GM21825 (cell line): ENCODE measurements around the gene DNAJB14.

ENCODE experiments used
- ATAC-seq: cut with Tn5 transposase; IDR thresholded peaks from one replicate; pipeline ENCODE4 v1.9.1; 2021; ENCODE audit warnings: mild to moderate bottlenecking, moderate library complexity; ENCODE audit not compliant: unreplicated experiment

DNAJB14 gene

DNA sequence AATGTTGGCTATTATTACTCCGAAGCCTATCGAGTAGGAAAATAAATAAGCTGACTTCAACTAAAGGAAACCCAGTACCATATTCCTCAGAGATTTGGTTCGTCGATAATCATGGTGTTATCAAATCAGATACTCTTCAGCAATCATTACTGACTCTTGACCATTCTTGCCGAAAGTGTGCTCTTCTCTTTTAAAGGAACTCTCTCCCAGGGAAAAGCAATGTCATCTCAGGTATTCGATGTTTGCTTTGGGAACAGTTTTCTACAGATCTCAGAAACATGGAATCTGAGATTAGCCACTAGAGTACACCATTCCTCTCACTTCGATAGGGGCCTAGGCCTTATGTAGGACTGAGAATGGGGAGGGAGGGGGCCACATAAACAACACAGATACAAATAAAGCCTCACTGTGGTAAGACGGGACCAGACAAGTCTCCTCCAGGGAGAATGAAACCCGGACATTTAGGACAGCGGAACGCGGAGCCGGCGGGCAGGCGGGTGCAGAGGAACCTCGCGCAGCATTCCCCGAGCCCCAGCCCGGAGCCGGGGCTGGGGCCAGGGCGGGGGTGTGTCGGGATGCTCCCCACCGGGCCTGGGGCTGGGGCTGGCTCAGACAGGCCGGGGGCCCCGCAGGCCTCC lies 581 bp downstream of the DNAJB14 start:
- ATAC-seq: peak; percentile 3

DNA sequence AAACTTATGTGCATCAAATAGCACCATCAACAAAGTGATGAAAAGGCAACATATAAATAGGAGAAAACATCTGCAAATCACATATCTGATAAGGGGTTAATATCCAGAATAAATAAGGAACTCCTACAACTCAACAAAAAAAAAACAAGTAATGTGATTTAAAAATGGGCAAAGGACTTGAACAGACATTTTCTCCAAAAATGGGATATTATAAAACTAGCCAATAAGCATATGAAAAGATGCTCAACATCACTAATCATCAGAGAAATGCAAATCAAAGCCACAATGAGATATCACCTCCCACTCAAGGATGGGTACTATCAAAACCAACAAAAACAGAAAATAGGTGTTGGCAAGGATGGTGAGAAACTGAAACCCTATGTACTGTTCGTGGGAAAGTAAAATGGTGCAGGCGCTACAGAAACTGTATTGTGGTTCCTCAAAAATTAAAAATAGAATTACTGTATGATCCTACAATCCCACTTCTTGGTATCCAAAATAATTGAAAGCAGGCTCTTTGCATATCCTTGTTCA lies 2.4 kb downstream of the DNAJB14 start:
- no peak for ATAC-seq

DNA sequence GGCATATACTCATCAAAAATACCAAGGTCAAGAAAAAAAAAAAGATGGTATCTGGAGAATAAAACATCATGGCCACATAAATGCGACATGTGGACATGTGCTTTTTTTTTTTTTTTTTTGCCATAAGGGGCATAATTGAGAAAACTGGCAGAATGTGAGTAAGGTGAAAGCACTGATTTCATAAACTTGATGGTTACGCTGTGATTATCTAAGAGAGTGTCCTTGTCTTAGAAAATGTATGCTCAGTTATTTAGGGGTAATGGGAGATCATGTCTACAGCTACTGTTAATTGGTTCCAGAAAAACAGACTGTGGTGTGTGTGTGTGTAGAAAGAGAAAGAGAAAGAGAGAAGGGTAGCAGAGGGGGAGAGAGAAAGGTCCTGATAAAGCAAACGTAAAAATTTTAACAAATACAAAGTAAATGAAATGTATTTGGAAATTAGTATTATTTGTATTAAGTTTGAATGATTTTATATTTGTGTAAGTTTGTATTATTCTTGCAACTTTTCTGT lies 8.1 kb downstream of the DNAJB14 start:
- no peak for ATAC-seq

DNA sequence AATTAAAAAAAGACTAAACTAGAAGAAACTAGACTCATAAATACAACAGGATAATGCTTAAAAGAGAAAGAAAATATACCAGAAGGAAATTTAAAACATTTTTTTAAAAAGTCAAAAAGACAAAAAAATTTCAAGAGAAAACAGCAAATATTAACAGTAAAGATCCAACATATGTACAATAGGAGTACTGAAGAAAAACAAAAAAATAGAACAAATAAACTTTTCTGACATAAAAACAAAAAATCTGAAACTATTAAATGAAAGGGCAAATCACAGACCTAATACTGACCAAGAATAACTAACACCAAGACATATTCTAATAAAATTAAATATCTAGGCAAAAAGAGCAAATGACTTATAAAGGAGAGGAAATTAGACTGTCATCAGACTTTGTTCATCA lies 11.5 kb downstream of the DNAJB14 start:
- ATAC-seq: no peak

DNA sequence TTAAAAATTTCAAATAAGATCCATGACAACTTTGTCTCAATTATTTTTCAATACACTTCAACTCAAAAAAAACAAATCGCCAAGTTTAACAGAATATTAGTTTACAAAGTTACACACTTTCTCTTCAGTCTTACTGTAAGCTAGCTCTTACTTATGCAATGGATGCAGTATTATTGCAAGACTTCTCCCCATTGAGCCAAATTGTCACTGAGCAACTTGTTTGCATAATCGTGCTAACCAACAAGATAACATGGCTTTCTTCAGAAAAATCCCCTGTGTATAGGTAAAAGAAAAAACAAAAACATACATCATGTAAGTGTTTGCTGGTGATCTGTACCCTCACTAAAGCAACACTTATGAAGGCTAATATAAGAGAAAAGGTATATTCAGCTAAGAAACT lies 18.9 kb downstream of the DNAJB14 start:
- ATAC-seq: no peak

DNA sequence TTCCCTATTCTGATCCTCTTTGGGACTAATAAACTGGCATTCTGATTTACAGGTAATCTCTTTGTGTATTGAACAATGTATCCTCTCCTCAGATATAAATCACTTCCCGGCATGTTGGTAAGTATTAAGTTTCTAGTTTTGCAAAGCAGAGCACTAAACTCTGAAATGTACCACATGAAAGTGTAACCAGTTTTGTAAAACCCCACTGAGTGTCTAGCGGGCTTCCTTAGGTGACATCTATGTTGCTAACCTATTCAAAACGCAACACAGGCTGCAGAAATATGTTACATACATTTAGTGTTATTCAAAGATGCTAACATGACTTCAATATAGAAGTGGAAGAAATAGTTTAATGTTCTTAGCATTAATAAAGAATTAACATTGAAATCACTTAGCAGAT lies 25.2 kb downstream of the DNAJB14 start:
- no peak for ATAC-seq

DNA sequence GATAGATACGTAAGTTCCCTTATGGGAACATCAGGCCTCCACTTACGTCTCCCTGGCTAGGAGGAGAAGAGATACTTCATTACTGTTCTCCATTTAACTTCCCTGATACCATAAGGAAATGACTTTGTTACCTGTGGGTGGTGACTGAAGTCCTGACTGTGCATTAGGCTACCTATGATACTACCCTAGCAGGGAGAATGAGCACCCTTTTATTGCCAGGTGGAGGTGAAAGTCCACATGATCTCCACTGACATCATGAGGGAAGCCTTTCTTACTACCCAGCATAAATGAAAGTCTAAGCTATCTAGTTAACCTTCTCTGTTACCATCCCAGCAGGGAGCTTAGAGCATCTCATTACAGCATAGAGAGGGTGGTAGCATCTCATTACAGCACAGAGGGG lies 27.8 kb downstream of the DNAJB14 start:
- no peak for ATAC-seq

DNA sequence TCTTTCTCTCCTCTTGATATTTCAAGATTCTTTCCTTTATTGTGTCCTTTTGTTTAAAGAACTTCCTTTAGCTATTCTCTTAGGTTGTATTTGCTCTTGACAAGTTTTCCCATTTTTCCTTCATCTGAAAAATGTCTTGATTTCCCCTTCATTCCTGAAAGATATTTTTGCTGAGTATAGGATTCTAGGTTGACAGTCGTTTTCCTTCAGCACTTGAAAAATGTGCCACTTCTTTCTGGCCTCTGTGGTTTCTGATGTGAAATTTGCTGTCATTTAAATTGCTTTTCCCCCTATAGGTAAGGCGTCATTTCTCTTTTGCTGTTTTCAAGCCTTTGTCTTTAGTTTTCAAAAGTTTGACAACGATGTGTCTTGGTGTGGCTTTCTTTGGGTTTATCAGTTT lies 28.8 kb downstream of the DNAJB14 start:
- ATAC-seq: no peak

DNA sequence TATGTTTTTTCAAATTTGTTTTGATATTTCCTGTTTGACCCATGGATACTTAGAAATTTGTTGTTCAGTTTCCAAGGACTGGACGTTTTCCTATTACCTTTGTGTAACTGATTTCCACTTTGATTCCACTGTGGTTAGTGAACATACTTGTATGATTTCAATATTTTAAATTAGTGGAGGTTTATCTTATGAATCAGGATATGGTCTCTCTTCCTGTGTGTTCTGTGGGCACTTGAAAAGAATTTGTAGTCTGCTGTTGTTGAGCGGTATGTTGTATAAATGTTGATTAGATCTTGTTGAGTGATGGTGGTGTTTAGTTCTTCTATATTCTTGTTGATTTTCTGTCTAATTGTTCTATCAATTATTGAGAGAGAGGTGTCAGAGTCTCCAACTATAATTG lies 31.0 kb downstream of the DNAJB14 start:
- no peak for ATAC-seq

DNA sequence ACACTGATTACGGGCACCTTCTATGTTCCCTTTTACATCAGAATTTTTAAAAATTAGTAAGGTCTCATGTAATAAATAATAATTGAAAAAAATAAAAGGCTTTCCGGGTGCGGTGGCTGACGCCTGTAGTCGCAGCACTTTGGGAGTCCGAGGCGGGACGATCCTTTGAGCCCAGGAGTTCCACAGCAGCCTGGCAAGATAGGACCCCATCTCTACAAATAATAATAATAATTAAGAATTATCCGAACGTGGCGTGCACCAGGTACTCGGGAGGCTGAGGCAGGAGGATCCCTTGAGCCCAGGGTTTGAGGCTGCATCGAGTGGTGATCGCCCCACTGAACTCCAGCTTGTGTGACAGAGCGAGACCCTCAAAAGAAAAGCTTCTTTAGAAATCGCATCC lies 51.4 kb downstream of the DNAJB14 start:
- ATAC-seq: no peak

DNA sequence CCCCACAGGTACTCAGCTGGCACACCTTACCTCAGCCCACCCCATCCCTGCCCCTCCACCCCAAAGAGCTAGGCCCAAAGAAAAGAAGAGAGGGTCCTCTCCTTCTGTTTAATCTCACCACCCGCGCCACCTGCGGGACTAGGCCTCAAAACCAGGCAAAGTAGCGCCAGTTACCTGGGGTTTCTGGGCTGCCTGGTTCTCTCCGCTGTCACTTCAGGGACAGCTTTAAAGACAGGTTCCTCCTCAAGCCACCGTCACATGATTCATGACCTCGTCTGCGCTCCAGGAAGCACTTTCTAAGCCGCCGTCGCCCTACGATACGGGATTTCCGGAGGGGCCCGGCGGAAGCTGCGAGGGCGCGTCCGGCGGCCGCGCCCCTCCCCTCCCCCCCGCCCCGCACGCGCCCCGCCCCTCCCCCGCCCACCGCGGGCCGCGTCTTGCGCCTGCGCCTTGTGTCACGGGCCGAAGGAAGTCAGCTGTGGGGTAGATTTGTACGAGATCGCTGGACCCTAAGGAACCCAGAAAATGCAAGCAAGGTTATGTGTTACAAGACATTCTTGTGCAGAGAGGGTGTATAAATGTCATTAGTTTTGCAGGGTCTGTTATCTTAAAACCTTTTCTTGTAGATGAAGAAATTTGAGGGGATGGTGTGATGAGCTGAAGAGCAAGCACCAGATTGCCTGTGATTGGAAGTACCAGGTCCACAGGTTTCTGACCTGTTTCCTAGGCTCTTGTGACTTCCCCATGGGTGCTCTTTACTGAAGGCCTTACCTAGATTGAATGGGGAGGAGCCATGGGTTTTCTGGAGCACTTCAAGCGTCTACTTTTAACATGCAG lies 52.0 kb downstream of the DNAJB14 start, which contains the start of gene LAMTOR3:
LAMTOR3 (minus strand) TSS at position 267 of the 837 bp plus-strand sequence. CDS start 464 bp downstream, outside the sequence.
- ATAC-seq: peak; percentile 99

DNA sequence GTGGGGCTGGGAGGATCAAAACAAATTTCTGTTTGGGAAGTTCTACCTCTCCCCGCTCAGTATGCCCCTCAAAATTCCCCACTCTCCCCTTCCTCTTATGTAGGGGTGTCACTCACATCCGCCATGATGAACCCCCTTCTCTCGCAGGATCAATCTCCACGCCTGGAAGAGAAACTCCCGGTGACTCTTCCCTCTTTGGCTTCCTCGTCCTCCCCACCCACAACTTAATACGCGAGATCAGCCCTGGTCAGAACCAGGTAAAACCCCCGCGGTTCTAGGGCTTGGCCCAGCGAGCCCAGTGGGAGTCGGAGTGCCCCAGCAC lies 52.6 kb downstream of the DNAJB14 start:
- no peak for ATAC-seq

DNA sequence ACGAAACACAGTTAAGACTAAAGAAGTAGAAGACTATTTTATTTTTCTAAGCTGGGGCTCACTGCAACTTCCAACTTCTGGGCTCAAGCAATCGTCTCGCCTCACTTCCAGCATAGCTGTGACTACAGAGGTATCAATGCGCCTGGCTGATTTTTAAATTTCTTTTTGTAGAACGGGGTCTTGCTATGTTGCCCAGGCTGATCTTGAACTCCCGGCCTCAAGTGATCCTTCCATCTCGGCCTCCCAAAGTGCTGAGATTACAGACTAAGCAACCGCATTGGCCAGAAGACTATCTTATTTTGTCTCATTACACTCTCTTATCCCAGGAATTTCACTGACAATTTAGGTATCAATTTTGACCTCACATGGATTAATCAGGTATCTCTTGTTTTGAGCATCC lies 53.4 kb downstream of the DNAJB14 start:
- no peak for ATAC-seq

DNA sequence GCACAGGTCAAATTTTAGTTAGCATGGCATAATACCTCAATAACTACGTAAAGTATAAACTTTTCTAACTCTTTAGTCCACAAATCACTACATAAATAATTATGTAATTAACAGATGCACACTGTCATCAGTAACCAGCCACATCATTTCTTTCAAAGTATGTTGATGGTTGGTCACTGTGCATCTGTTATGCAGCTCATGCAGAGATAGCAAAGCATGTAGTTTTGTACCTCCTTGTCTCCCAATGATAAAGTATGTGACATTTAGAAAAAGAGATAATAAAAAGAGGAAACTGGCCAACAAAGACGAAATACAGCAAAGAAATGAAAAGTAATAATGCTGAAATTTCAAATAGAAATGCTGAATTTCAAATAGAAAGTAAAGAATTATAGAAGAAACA lies 55.1 kb downstream of the DNAJB14 start:
- no peak for ATAC-seq

DNA sequence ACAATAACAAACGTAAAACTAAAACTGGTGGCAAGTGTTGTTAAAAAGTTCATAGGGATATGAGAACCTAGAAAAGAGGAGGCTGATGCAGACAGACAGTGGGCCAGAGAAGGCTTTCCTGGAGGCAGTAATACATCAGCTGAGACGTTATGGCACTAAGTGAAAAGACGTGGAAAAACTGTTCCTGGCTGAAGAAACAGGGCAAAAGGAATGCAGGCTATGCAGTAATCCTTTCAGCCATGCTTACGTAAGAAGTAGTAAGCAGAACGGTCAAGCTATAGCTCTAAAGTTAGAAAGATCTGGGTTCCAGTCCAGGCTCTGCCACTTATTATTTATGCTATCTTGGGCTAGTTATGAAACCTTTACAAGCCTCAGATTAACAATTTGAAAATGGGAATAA lies 58.6 kb downstream of the DNAJB14 start:
- ATAC-seq: no peak

DNA sequence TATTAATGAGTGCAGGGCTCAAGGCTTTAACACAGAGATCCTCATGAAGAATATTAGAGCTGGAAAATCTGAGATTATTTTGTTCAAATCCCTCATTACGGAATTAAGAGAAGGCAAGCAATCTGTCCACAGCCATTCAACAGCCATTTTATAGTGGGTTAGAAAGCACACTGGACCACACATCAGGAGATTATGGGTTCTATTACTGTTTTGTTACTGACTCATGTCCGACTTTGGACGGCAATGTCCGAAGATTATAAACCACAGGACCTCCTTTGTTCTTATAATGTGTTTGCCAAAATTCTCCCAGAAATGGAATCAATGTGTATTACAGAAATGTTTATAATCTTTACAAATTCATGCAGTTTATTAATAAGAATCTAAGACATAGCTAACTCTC lies 60.3 kb downstream of the DNAJB14 start:
- ATAC-seq: no peak

DNA sequence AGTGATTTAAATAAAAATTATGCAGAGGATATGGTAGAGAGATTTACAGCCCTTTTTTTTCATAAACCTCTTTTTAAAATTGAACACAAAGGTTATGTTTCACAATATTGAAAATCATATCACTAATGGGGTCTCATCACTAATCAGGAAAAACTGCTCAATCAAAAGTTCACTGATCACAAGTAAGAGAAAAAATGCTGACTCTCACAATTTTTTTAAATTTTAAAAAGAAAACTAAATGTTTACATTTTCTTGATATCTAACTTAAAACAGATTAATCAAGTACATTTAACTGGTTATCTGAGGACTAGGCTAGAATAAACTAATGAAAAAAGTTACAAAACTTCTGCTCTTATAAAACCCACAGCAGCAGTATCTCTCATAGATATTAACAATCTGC lies 60.7 kb downstream of the DNAJB14 start:
- no peak for ATAC-seq

DNA sequence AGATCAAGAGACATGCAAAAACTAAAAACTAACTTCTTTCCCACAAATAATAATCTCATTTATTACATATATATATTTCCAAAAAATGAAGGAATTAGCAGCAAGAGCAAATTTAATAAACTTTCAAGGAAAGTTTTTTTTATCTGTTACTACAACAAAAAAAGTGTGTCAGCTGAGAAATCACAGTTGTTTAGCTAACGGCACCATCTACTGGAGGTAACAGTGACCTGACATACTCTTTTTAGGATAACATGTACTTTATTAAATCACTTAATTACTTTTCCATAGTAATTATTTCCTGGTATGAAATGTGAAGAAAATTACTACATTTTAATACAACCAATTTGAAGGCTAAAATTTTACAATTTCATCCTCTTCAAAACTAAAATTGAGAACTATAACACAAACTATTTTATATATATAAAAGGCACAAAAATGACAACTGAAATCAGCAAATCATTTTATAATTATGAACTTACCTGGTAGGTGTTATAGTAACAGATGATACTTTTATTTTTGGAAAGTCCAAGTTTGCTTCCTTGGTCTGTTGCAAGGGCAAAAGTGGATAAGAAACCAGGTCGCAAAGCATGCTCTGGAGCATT lies 61.3 kb downstream of the DNAJB14 start:
- no peak for ATAC-seq

DNA sequence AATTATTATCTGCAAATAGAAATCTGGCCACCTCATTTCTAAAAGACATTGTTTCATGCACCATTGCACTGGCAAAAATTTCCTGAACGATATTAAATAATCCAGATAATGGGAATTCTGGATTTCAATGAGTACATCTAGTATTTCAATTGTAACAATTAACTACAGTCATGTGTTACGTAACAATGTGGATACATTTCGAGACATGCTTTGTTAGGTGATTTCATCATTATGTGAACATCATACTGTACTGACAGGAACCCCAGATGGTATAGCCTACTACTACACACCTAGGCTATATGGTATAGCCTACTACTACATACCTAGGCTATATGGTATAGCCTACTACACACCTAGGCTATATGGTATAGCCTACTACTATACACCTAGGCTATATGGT lies 67.0 kb downstream of the DNAJB14 start:
- ATAC-seq: no peak

DNA sequence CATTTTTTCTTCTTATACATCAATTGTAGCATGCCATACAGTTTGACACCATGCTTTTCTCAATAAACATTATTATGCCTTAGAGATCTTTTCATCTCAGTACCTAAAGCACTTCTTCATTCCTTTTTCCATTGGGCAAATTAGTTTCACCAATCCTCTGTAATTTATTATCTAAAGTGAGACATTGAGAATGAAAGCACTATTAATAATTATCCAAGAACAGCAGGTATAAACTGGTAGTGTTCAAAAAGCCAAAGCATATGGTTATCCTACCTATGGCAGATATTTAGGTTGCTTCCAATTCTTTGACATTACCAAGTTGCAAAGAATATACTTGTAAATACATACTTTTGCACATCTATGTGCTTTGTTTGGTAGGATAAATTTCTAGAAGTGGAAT lies 67.8 kb downstream of the DNAJB14 start:
- no peak for ATAC-seq

DNA sequence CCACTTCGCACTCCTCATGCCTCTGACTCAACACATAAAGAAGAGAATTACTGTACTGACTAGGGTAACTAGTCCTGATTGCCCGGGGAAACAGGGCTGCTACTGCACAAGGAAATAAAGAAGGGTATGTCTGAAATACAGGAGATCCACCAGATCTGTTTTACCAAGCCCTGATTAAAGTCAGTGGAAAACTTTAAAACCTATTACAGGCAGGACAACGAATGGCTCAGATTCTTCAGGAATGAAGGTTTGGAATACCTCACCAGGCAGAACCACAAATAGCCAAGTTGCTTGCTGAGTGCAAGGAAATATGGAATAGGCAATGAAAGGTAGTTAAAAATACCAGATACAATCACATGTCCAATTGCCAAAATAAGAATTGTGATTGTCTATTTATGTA lies 69.5 kb downstream of the DNAJB14 start:
- ATAC-seq: no peak

DNA sequence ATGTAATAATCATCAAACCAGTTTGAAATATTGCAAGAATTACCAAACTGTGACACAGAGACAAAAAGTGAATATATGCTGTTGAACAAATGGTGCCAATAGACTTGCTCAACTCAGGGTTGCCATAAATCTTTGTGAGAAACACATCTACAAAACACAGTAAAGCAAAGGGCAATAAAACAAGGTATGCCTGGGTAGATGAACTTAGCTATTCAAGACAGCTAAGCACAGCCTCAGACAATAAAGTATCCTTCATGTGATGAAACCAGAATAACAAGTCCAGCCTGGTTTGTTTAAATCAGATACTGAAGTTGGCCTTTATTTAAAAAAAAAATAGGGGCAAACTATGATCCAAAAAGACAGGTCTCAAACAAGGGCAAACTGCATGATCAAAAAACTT lies 71.3 kb downstream of the DNAJB14 start:
- ATAC-seq: no peak
